GM12875 (cell line): ENCODE data around the gene PRXL2A.

Experiments
- H3K4me3 ChIP-seq: one replicate; pipeline ENCODE4 v1.5.1; 2011; ENCODE audit warnings: low read depth, low read length, control low read depth
- TF ChIP-seq, protein P1 (sequence below): IDR thresholded peaks from 2 replicates; pipeline ENCODE4 v1.5.1; 2011; ENCODE audit warnings: low read depth, mild to moderate bottlenecking, control low read depth, inconsistent platforms, low read length, moderate library complexity, borderline replicate concordance; ENCODE audit not compliant: insufficient read depth

PRXL2A gene

DNA sequence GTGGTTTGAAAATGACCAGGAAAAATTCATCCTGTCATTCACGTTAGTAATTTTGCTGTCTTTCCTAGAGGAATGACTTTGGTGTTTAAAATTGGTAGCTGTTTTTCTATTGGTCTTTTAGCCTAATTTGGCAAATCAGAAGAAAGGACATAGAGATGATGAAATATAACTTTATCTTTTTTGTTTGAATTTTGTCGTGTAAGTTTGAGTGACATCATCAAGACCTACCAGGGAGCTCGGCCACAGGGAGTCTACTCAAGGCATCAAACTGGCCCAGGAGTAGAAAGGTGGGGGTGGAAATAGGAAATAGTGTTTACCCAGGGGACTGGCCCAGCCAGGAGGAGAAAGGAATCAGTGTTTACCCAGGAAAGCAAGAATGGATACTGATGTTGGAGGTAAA is 24.8 kb downstream of the PRXL2A start:
- TF ChIP-seq, protein P1, sequence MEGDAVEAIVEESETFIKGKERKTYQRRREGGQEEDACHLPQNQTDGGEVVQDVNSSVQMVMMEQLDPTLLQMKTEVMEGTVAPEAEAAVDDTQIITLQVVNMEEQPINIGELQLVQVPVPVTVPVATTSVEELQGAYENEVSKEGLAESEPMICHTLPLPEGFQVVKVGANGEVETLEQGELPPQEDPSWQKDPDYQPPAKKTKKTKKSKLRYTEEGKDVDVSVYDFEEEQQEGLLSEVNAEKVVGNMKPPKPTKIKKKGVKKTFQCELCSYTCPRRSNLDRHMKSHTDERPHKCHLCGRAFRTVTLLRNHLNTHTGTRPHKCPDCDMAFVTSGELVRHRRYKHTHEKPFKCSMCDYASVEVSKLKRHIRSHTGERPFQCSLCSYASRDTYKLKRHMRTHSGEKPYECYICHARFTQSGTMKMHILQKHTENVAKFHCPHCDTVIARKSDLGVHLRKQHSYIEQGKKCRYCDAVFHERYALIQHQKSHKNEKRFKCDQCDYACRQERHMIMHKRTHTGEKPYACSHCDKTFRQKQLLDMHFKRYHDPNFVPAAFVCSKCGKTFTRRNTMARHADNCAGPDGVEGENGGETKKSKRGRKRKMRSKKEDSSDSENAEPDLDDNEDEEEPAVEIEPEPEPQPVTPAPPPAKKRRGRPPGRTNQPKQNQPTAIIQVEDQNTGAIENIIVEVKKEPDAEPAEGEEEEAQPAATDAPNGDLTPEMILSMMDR, result no peak
- H3K4me3 ChIP-seq, result no peak overlapping the region

DNA sequence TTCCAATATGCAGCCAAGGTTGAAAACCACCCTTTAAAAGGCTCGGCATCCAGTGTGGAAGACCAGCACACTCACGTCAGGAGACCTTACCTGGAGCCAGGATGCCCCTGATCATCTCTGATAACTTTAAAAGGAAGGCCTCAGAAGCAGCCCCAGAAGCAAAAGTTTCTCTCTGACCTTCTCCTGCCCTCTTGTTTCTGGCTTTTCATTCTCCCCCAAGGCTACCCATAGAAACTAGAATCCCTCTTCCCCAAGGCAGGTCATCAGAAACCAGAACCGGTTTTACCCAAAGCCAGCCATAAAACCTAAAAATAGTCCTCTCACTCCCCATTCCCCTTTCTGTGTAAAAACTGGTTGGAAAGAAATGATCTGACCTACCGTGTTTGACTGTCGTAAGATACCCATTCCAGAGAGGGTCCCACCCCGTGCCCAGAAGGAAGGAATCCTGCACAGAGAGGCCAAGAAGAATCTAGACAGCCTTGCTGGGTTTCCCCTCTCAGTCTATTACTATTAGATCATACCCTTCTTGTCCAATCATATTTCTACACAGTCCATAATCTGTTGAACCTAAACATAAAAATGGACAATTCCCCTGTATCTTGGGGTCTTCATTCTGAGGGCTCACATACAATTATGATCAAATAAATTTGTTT is 28.2 kb downstream of the PRXL2A start:
- no peak overlapping the region for H3K4me3 ChIP-seq
- TF ChIP-seq, protein P1, result no peak

DNA sequence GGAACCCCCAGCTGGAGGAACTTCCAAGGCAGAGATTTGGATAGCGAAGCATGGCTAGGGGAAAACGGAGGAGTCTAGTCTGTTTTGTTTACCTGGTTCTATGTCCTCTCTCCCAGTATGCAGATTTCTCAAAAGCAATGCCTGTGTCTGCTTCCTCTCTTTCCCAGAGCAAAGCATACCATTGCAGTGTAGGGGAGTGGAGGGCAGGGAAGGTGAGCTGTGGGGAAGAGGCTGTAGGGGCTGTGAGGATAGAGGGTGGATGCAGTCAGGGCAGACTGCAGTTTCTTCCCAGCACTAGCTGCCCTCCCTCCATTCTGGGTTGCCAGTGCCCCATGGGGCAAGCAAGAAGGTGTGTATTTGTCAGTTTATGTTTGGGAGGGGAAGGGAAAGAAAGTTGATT is 28.9 kb downstream of the PRXL2A start:
- H3K4me3 ChIP-seq, result no peak overlapping the region
- TF ChIP-seq, protein P1, result no peak

DNA sequence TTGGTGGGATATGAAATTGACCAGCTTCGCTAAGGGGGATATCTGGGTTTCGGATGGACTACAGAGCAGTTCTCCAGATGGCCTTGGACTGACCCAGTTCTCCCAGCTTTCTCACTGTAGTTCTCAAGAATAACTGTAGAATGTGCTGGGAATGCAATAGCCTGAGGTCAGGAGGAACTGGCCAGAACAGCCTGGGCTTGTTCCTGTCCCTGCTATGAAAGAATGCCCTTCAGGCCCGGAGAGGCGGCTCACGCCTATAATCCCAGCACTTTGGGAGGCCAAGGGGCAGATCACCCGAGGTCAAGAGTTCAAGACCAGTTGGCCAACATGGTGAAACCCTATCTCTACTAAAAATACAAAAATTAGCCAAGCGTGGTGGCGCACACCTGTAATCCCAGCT is 33.5 kb downstream of the PRXL2A start:
- TF ChIP-seq, protein P1, result no peak
- H3K4me3 ChIP-seq, result no peak overlapping the region

DNA sequence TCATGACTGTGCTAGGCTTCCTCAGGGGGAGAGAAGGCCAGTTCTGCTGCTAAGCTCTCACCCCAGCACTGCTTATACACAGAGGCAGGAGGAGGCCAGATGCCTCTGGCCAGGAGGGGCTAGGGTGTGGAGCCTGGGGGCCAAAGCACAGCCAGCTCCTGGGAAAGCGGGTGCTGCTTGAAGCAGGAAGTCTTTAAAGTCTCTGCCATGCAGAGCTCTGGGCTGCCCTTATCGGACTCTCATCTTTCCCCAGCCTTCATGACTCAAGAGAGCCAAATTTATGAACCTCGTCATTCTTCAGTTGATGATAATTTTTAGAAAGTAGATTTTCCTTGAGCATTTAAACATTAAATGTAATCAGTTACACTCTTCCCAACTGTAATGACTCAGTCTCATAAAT is 34.5 kb downstream of the PRXL2A start:
- H3K4me3 ChIP-seq, result no peak overlapping the region
- TF ChIP-seq, protein P1, result no peak

DNA sequence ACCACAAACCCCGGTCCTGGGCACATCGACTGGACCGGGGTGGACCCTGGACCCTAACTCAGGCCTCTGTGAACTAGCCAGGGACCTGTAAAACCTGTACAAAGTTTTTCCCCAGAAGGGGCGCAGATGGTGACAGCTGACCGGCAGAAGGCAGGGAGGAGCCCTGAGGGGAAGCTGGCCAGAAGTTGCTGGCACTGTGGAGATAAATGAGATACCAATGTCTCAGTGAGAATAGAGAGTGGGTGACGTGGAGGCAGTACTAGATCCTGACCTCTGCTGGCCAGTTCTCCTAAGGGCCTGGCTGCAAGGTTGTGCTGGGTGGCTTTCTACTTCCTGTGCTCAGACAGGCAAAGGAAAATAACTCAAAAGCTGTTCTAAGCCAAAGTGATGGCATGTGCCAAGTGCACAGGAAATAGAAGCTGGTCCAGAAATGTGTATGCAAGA is 35.2 kb downstream of the PRXL2A start:
- TF ChIP-seq, protein P1, result peak; percentile 32; the same call in 1 of the 2 replicates
- no peak overlapping the region for H3K4me3 ChIP-seq

DNA sequence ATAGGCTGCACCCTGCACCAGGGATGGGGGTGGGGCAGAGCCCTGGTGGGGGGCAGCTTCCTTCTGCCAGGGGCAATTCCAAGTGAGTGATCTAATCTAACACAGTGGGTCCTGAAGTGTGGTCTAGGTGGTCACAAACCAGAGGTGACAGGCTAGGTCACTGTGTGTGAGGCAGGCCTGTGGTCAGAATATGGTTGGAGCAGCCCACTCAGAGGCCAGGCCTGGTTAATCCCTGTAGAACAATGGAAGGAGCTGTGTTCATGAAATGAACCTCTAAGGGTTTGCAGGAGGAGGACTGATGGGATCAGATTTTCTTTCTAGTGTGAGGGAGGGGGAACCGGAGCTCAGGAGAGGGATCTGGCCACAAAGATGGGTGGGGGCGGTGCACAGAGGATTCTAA is 35.8 kb downstream of the PRXL2A start:
- TF ChIP-seq, protein P1, result no peak
- no peak overlapping the region for H3K4me3 ChIP-seq
